K562 (cell line): ENCODE measurements around the gene CD274. TPM values are rescaled to one million over a fixed set of nuclear protein-coding genes. Genes with fewer than 3 reads are reported as not detected.

ENCODE experiments used
- ATAC-seq: fragments of 200-7000 bp; cut with Tn5 transposase; 3 replicates; pipeline ENCODE4 v1.9.1; 2020; ENCODE audit warnings: moderate library complexity
- BruUV-seq: library from RNA; stranded (reverse); fragments of 400-500 nt; replicated peaks from 2 replicates; lab custom pipeline; 2021; lab: Mats Ljungman, UMichigan
- CTCF ChIA-PET: fragments of 300-600 bp; formaldehyde crosslinking; extraction: SDS; loops from one replicate; lab custom pipeline; 2021; ENCODE audit warnings: low intra/inter-chr PET ratio; lab: Yijun Ruan, JAX
- POLR2A ChIA-PET: fragments of 300-600, 350-650 bp; sonication (Branson Sonifier 250); formaldehyde crosslinking; extraction: SDS; loops from one replicate; lab custom pipeline; 2021; ENCODE audit warnings: antibody characterized with exemption, inconsistent platforms; lab: Yijun Ruan, JAX
- DNase-seq, 4 experiments: peaks; one replicate each; pipeline versions ENCODE4 v3.0.0 to v3.0.0-alpha.2; 2011 to 2018; ENCODE audit warnings: low spot score in 3 of 4, mixed read lengths in 3 of 4; ENCODE audit errors: extremely low read depth in 1 of 4
- FAIRE-seq: peaks from 2 replicates; lab custom pipeline; 2011; peaks lifted over from hg19 to GRCh38; lab: Jason Lieb, UNC
- H2AFZ ChIP-seq: 2 replicates; pipeline ENCODE4 v1.6.0; 2011; ENCODE audit warnings: low read depth, low read length, control low read depth, inconsistent platforms
- H3K27ac ChIP-seq: fragments of 200-600 bp; 3 replicates; pipeline ENCODE4 v1.8.0; 2011; ENCODE audit warnings: low read depth, mild to moderate bottlenecking, control low read depth, inconsistent platforms, low read length, moderate library complexity, mixed read lengths; ENCODE audit errors: extremely low read depth
- H3K27me3 ChIP-seq, 2 experiments: fragments of 300-600 bp in 1 of 2; 2 replicates in 1 of 2; 3 replicates in 1 of 2; pipeline versions ENCODE4 v1.6.0 to v1.8.0; 2011; ENCODE audit warnings: inconsistent platforms in 2 of 2, low read length in 2 of 2, mild to moderate bottlenecking in 1 of 2, mixed read lengths in 1 of 2, moderate library complexity in 1 of 2; ENCODE audit not compliant: control insufficient read depth in 2 of 2, insufficient read depth in 2 of 2
- H3K36me3 ChIP-seq: fragments of 300-600 bp; 3 replicates; pipeline ENCODE4 v1.8.0; 2011; ENCODE audit warnings: mild to moderate bottlenecking, low read length, inconsistent platforms; ENCODE audit not compliant: control insufficient read depth, insufficient read depth
- H3K4me1 ChIP-seq, 2 experiments: fragments of 200-600 bp in 1 of 2; replicated peaks in 1 of 2; 2 replicates in 1 of 2; 3 replicates in 1 of 2; pipeline versions ENCODE4 v1.5.1 to v1.8.0; 2011; ENCODE audit warnings: inconsistent platforms in 2 of 2, low read length in 2 of 2, mild to moderate bottlenecking in 1 of 2, mixed read lengths in 1 of 2, moderate library complexity in 1 of 2; ENCODE audit not compliant: control insufficient read depth in 2 of 2, insufficient read depth in 2 of 2
- H3K4me2 ChIP-seq: 2 replicates; pipeline ENCODE4 v1.6.1; 2011; ENCODE audit warnings: low read length, control low read depth, inconsistent platforms, mixed read lengths; ENCODE audit not compliant: insufficient read depth
- H3K4me3 ChIP-seq: fragments of 200-600 bp; sonication (generic), shearing (Covaris generic); 2 replicates; pipeline ENCODE4 v1.5.1; 2016; ENCODE audit warnings: control low read depth, inconsistent platforms
- H3K79me2 ChIP-seq: fragments of 200-600 bp; 3 replicates; pipeline ENCODE4 v1.8.0; 2011; ENCODE audit warnings: low read length, inconsistent platforms; ENCODE audit not compliant: control insufficient read depth, insufficient read depth
- H3K9ac ChIP-seq, 2 experiments: 2 replicates each; pipeline versions ENCODE4 v1.6.0 to v1.6.1; 2011; ENCODE audit warnings: low read depth in 2 of 2, low read length in 2 of 2, control low read depth in 1 of 2, inconsistent platforms in 1 of 2, mild to moderate bottlenecking in 1 of 2, mixed read lengths in 1 of 2; ENCODE audit not compliant: insufficient read depth in 1 of 2
- H3K9me1 ChIP-seq: one replicate; pipeline ENCODE4 v1.6.0; 2011; ENCODE audit warnings: inconsistent platforms, mild to moderate bottlenecking, low read length, moderate library complexity; ENCODE audit not compliant: control insufficient read depth, insufficient read depth
- H3K9me3 ChIP-seq: replicated peaks from 2 replicates; pipeline ENCODE4 v1.5.1; 2011; ENCODE audit warnings: low read depth, low read length, inconsistent platforms; ENCODE audit not compliant: control insufficient read depth, insufficient read depth
- H4K20me1 ChIP-seq: replicated peaks from 2 replicates; pipeline ENCODE4 v1.6.1; 2011; ENCODE audit warnings: low read length, inconsistent platforms, mixed read lengths; ENCODE audit not compliant: control insufficient read depth, insufficient read depth
- CEBPG ChIP-seq, 3 experiments: fragments of 200-800 bp in 1 of 3; sonication (Bioruptor generic) in 1 of 3; sonication (generic) in 1 of 3; formaldehyde crosslinking in 1 of 3; IDR thresholded peaks in 2 of 3; conservative IDR thresholded peaks in 1 of 3; 2 replicates each; pipeline versions ENCODE4 v1.6.1 to v1.8.0; 2016 to 2022; ENCODE audit warnings: missing compliant biosample characterization in 2 of 3, missing genetic modification characterization in 2 of 3, mild to moderate bottlenecking in 1 of 3, missing genetic modification reagents in 1 of 3
- GABPA ChIP-seq: fragments of 200-800 bp; sonication (Bioruptor generic); conservative IDR thresholded peaks from 2 replicates; pipeline ENCODE4 v1.6.1; 2016; ENCODE audit warnings: low read depth, missing genetic modification characterization, missing compliant biosample characterization
- PTRF ChIP-seq: fragments of 450-650 bp; IDR thresholded peaks from 2 replicates; pipeline ENCODE4 v1.6.1; 2016; ENCODE audit warnings: mild to moderate bottlenecking, missing genetic modification characterization, missing compliant biosample characterization
- STAT5A ChIP-seq: IDR thresholded peaks from 2 replicates; pipeline ENCODE4 v1.6.1; 2012; ENCODE audit warnings: low read length, inconsistent platforms, borderline replicate concordance
- WGBS: fragments of 100-300 bp; shearing (Covaris generic); methylation state at CpG from one replicate; pipeline ENCODE4 v1.1.6; 2016; ENCODE audit warnings: low coverage, mixed read lengths; ENCODE audit not compliant: insufficient coverage; ENCODE audit errors: missing lambda C conversion rate; 5-methylcytosine and 5-hydroxymethylcytosine counted together
- in situ Hi-C: fragments of 300-500 bp; cut with MboI; formaldehyde crosslinking; loops from 4 replicates; pipeline ENCODE4 v1.15.0; 2018; ENCODE audit warnings: inconsistent platforms, mixed read lengths
- intact Hi-C: fragments of 100-400 bp; cut with micrococcal nuclease; formaldehyde crosslinking; loops from 2 replicates; pipeline ENCODE4 v1.14.2; 2022
- polyA plus RNA-seq, 8 experiments: library from polyadenylated mRNA; depleted of rRNA in 4 of 8; stranded (reverse) in 5 of 8; unstranded in 3 of 8; fragments of >200 nt; fragmentation: Nextera tagmentation in 2 of 8; fragmentation: Illumina TruSeq in 1 of 8; extraction: Ambion mirVana in 2 of 8; extraction: Trizol in 1 of 8; gene quantifications; 2 replicates each; pipeline versions ENCODE4 v1.2.1 to v1.2.3, GENCODE V29; 2011 to 2014; ENCODE audit warnings: inconsistent platforms in 1 of 8, missing spikeins in 1 of 8
- total RNA-seq, 7 experiments: library from RNA; depleted of rRNA in 6 of 7; stranded (reverse); fragments of >200 nt in 6 of 7; fragmentation: Illumina TruSeq in 2 of 7; extraction: Trizol in 2 of 7; gene quantifications; 2 replicates each; pipeline versions ENCODE4 v1.2.1 to v1.2.3, GENCODE V29; 2011 to 2021; ENCODE audit warnings: low replicate concordance in 1 of 7
- TF ChIP-seq, protein P1 (sequence below): fragments of 450-650 bp; IDR thresholded peaks from 2 replicates; pipeline ENCODE4 v1.6.1; 2018; ENCODE audit not compliant: partially characterized antibody
- TF ChIP-seq, protein P2 (sequence below): fragments of 250-450 bp; sonication (Bioruptor Pico); IDR thresholded peaks from 2 replicates; pipeline ENCODE4 v1.4.0; 2020; ENCODE audit warnings: mild to moderate bottlenecking, moderate library complexity

CD274 gene
- total and polyA plus RNA-seq, 9 of the 15 experiments (the other 6 are each of a cell fraction or from before 2014, with no cell fraction given) = 0.07 to 0.51 (median 0.30) TPM; not detected in 1

DNA sequence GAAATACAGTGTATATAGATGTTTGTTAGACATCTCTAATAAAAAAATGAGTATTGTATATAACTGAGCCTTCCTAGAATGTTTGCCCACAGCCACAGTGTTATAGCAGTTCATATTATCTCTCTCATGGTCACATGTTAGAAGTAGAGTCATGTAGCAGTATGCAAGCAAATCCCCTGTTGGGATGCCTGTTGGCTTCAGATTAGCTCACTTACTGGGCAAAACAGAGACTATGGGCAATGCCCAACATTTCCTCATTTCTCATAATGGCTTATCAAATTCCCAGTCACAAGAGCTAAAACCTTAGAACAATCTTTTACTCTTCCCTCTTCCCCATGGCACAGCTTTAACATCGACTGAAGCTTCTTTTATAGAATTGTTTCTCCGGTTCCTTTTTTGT, 33.0 kb downstream of the CD274 start:
- no peak overlapping the region for H3K4me3 ChIP-seq
- TF ChIP-seq STAT5A (no peak), PTRF (tag) (no peak), GABPA (tag) (no peak), CEBPG (CRISPR knock-in tag; IDR thresholded peaks at IDR 0.05) (no peak), CEBPG (tag; conservative IDR thresholded peaks at IDR 0.05 in 1 of 2, IDR thresholded peaks at IDR 0.05 in 1 of 2) (no peak)
- TF ChIP-seq, protein P1, sequence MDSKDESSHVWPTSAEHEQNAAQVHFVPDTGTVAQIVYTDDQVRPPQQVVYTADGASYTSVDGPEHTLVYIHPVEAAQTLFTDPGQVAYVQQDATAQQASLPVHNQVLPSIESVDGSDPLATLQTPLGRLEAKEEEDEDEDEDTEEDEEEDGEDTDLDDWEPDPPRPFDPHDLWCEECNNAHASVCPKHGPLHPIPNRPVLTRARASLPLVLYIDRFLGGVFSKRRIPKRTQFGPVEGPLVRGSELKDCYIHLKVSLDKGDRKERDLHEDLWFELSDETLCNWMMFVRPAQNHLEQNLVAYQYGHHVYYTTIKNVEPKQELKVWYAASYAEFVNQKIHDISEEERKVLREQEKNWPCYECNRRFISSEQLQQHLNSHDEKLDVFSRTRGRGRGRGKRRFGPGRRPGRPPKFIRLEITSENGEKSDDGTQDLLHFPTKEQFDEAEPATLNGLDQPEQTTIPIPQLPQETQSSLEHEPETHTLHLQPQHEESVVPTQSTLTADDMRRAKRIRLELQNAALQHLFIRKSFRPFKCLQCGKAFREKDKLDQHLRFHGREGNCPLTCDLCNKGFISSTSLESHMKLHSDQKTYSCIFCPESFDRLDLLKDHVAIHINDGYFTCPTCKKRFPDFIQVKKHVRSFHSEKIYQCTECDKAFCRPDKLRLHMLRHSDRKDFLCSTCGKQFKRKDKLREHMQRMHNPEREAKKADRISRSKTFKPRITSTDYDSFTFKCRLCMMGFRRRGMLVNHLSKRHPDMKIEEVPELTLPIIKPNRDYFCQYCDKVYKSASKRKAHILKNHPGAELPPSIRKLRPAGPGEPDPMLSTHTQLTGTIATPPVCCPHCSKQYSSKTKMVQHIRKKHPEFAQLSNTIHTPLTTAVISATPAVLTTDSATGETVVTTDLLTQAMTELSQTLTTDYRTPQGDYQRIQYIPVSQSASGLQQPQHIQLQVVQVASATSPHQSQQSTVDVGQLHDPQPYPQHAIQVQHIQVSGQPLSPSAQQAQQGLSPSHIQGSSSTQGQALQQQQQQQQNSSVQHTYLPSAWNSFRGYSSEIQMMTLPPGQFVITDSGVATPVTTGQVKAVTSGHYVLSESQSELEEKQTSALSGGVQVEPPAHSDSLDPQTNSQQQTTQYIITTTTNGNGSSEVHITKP = no peak
- TF ChIP-seq, protein P2, sequence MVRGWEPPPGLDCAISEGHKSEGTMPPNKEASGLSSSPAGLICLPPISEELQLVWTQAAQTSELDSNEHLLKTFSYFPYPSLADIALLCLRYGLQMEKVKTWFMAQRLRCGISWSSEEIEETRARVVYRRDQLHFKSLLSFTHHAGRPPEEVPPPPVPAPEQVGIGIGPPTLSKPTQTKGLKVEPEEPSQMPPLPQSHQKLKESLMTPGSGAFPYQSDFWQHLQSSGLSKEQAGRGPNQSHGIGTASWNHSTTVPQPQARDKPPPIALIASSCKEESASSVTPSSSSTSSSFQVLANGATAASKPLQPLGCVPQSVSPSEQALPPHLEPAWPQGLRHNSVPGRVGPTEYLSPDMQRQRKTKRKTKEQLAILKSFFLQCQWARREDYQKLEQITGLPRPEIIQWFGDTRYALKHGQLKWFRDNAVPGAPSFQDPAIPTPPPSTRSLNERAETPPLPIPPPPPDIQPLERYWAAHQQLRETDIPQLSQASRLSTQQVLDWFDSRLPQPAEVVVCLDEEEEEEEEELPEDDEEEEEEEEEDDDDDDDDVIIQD = no peak
- TF ChIP-seq, all 486 proteins: peak for 0
- no peak overlapping the region for H3K27ac ChIP-seq
- no peaks in the 10 kb centered on the region for H3K9me1 ChIP-seq
- FAIRE-seq (no peak), DNase-seq (no peak), ATAC-seq (no peak)
- no peaks in the 10 kb centered on the region for H3K27me3 ChIP-seq
- BruUV-seq = no TSS peak
- H3K9ac ChIP-seq = no peak overlapping the region
- H3K79me2 ChIP-seq = no peaks in the 10 kb centered on the region
- intact Hi-C loops = no loop called here
- no peaks in the 10 kb centered on the region for H3K4me1 ChIP-seq
- in situ Hi-C loops = no loop called here
- CTCF ChIA-PET = no interaction called here
- no peaks in the 10 kb centered on the region for H3K9me3 ChIP-seq
- H2AFZ ChIP-seq = no peak overlapping the region
- H3K4me2 ChIP-seq = no peak overlapping the region
- H4K20me1 ChIP-seq = no peaks in the 10 kb centered on the region
- POLR2A ChIA-PET = interaction anchor here (0.6 kb wide), 1 partner anchor 915 kb away, joined by 3 read pairs; no protein-coding TSS in a partner anchor
- 25% methylated on average over 2 of the region's 2 CpGs for WGBS
- H3K36me3 ChIP-seq = no peaks in the 10 kb centered on the region
